Measurements from ENCODE around the gene SLC22A6. TPM values are rescaled to one million over a fixed set of nuclear protein-coding genes. Genes with fewer than 3 reads are reported as not detected.
"Not testable (repeated sequence)": the region's sequence is repeated elsewhere in the genome, so short reads cannot be mapped to it uniquely, and the experiment has no call there.

SLC22A6 gene
- total and polyA plus RNA-seq, 2 of the 13 experiments (the other 11 are each of a cell fraction or from before 2014, with no cell fraction given) = not detected

- TF ChIP-seq ZNF646 (CRISPR knock-in tag; IDR thresholded peaks at IDR 0.05) = no peak
- TF ChIP-seq ZC3H13 (CRISPR knock-in tag; IDR thresholded peaks at IDR 0.05) = no peak
- no peak for TF ChIP-seq MYNN (CRISPR knock-in tag; IDR thresholded peaks at IDR 0.05; ENCODE audit: low read depth)
- TF ChIP-seq MAZ (IDR thresholded peaks at IDR 0.05; ENCODE audit: borderline replicate concordance, low read depth, low read length) = no peak
- no peak for TF ChIP-seq MAZ (CRISPR knock-in tag; IDR thresholded peaks at IDR 0.05; ENCODE audit: low read depth)
- no peak for TF ChIP-seq ARID5B (CRISPR knock-in tag; IDR thresholded peaks at IDR 0.05)
- no peak for TF ChIP-seq CAMTA2 (CRISPR knock-in tag; IDR thresholded peaks at IDR 0.05; ENCODE audit: borderline replicate concordance)
- no peak for TF ChIP-seq NCOA2 (CRISPR knock-in tag; IDR thresholded peaks at IDR 0.05)
- no peak for TF ChIP-seq ZNF770 (CRISPR knock-in tag; IDR thresholded peaks at IDR 0.05)
Measured at GRCh38 chr11:62948765-62949320, 35.9 kb downstream of the SLC22A6 start (continued).

- DNase-seq (ENCODE audit: low spot score); H3K36me3 ChIP-seq (replicated peaks in 1 of 2; ENCODE audit: control insufficient read depth in 1 of 2, insufficient read depth in 2 of 2, low read length in 2 of 2); ATAC-seq; H3K9ac ChIP-seq (ENCODE audit: insufficient read depth, low read depth, low read length); H3K4me1 ChIP-seq (ENCODE audit: insufficient read depth, low read length); H3K27me3 ChIP-seq (ENCODE audit: control insufficient read depth in 1 of 2, insufficient read depth in 2 of 2, low read length in 2 of 2); POLR2A ChIA-PET; H3K27ac ChIP-seq (ENCODE audit: extremely low read length, insufficient read depth, low read length); H3K79me2 ChIP-seq (ENCODE audit: insufficient read depth, low read length); CTCF ChIA-PET (ENCODE audit: low intra/inter-chr PET ratio, low total read pairs); in situ Hi-C loops (cut with HindIII; ENCODE audit: extremely low pct_ligation_motif_present, low pct_unique_long_range_greater_than_20kb); intact Hi-C loops (cut with micrococcal nuclease; ENCODE audit: unreplicated experiment); BruUV-seq (replicated peaks); H2AFZ ChIP-seq (ENCODE audit: low read length); H3K9me3 ChIP-seq (ENCODE audit: low read length); FAIRE-seq; H3K4me3 ChIP-seq (replicated peaks in 1 of 3; ENCODE audit: insufficient read depth in 1 of 3, low read depth in 2 of 3, low read length in 3 of 3); H3K4me2 ChIP-seq (ENCODE audit: low read depth, low read length); H4K20me1 ChIP-seq (ENCODE audit: insufficient read depth, low read length): not testable (repeated sequence)
- 65% methylated on average over 10 of the region's 10 CpGs for WGBS (ENCODE audit: low lambda C conversion rate)
Measured at GRCh38 chr11:62945538-62945937, 39.2 kb downstream of the SLC22A6 start.

Data from HepG2 (cell line).